BE2C (cell line): ENCODE results near the gene CEP85L.

Experiments
- DNase-seq: peaks from one replicate; pipeline ENCODE4 v3.0.0-alpha.2; 2020
- H3K27me3 ChIP-seq: fragments of 250-450 bp; sonication (Bioruptor Pico); 2 replicates; pipeline ENCODE4 v1.5.1; 2020; ENCODE audit warnings: mild to moderate bottlenecking
- H3K36me3 ChIP-seq: fragments of 250-450 bp; sonication (Bioruptor Pico); 2 replicates; pipeline ENCODE4 v1.5.1; 2020; ENCODE audit warnings: mild to moderate bottlenecking
- H3K4me1 ChIP-seq: fragments of 250-450 bp; sonication (Bioruptor Pico); 2 replicates; pipeline ENCODE4 v1.5.1; 2020
- H3K4me3 ChIP-seq: 2 replicates; pipeline ENCODE4 v1.5.1; 2011; ENCODE audit warnings: low read depth, low read length
- H3K9me3 ChIP-seq: fragments of 250-450 bp; sonication (Bioruptor Pico); 2 replicates; pipeline ENCODE4 v1.5.1; 2020
- CTCF ChIP-seq: IDR thresholded peaks from 2 replicates; pipeline ENCODE4 v1.5.1; 2012; ENCODE audit warnings: mild to moderate bottlenecking, low read depth, low read length

The CEP85L gene

GRCh38 chr6:118606268-118606667 lies 45.1 kb downstream of the CEP85L start:
- no peak for TF ChIP-seq CTCF
- Histone ChIP-seq H3K36me3 (no peaks in the 10 kb centered on the region), H3K4me3 (no peak overlapping the region), H3K4me1 (no peaks in the 10 kb centered on the region; the same call in 1 of the 2 replicates), H3K27me3 (no peaks in the 10 kb centered on the region), H3K9me3 (no peaks in the 10 kb centered on the region)
- DNase-seq: no peak

GRCh38 chr6:118603372-118603771 lies 48.0 kb downstream of the CEP85L start:
- H3K4me3 ChIP-seq: no peak overlapping the region
- H3K4me1 ChIP-seq: no peaks in the 10 kb centered on the region; the same call in 1 of the 2 replicates
- H3K36me3 ChIP-seq: no peaks in the 10 kb centered on the region
- no peak for TF ChIP-seq CTCF
- no peaks in the 10 kb centered on the region for H3K9me3 ChIP-seq
- no peaks in the 10 kb centered on the region for H3K27me3 ChIP-seq
- no peak for DNase-seq

GRCh38 chr6:118602300-118602699 lies 49.1 kb downstream of the CEP85L start:
- Histone ChIP-seq H3K4me3 (no peak overlapping the region), H3K36me3 (no peaks in the 10 kb centered on the region)
- TF ChIP-seq CTCF: no peak

GRCh38 chr6:118598324-118598723 lies 53.1 kb downstream of the CEP85L start:
- no peak for DNase-seq
- no peaks in the 10 kb centered on the region; the same call in 1 of the 2 replicates for H3K36me3 ChIP-seq
- no peaks in the 10 kb centered on the region for H3K4me1 ChIP-seq
- no peak for TF ChIP-seq CTCF
- no peaks in the 10 kb centered on the region for H3K27me3 ChIP-seq
- no peak overlapping the region for H3K4me3 ChIP-seq
- no peaks in the 10 kb centered on the region; the same call in 1 of the 2 replicates for H3K9me3 ChIP-seq

More at GRCh38 chr6:118602300-118602699, 49.1 kb downstream of the CEP85L start:
- no peaks in the 10 kb centered on the region for H3K27me3 ChIP-seq
- DNase-seq: no peak
- no peaks in the 10 kb centered on the region; the same call in 1 of the 2 replicates for H3K4me1 ChIP-seq
- no peaks in the 10 kb centered on the region; the same call in 1 of the 2 replicates for H3K9me3 ChIP-seq

- no peak for DNase-seq
- H3K9me3 ChIP-seq: no peaks in the 10 kb centered on the region; the same call in 1 of the 2 replicates
- no peak overlapping the region for H3K4me3 ChIP-seq
- no peaks in the 10 kb centered on the region for H3K4me1 ChIP-seq
- TF ChIP-seq CTCF: no peak
- no peaks in the 10 kb centered on the region; the same call in 1 of the 2 replicates for H3K36me3 ChIP-seq
- no peaks in the 10 kb centered on the region for H3K27me3 ChIP-seq
Measured at GRCh38 chr6:118597636-118598035, 53.8 kb downstream of the CEP85L start.

GRCh38 chr6:118596774-118597320 lies 54.5 kb downstream of the CEP85L start:
- TF ChIP-seq CTCF: no peak
- DNase-seq: no peak
- Histone ChIP-seq H3K9me3 (no peaks in the 10 kb centered on the region; the same call in 1 of the 2 replicates), H3K27me3 (no peaks in the 10 kb centered on the region), H3K4me1 (no peaks in the 10 kb centered on the region), H3K4me3 (no peak overlapping the region), H3K36me3 (no peaks in the 10 kb centered on the region; the same call in 1 of the 2 replicates)
